Activated T-cell treated with anti-CD3 and anti-CD28 coated beads for 4 hours (primary cell): ENCODE data around the gene ATF7IP2.
A peak's percentile ranks its signal among the peaks of the same experiment; 100 is the strongest.
"Not testable (repeated sequence)": the region's sequence is repeated elsewhere in the genome, so short reads cannot be mapped to it uniquely, and the experiment has no call there.

Source experiments
- DNase-seq: peaks from one replicate; pipeline ENCODE4 v3.0.0-alpha.2; 2020

The ATF7IP2 gene, protein sequence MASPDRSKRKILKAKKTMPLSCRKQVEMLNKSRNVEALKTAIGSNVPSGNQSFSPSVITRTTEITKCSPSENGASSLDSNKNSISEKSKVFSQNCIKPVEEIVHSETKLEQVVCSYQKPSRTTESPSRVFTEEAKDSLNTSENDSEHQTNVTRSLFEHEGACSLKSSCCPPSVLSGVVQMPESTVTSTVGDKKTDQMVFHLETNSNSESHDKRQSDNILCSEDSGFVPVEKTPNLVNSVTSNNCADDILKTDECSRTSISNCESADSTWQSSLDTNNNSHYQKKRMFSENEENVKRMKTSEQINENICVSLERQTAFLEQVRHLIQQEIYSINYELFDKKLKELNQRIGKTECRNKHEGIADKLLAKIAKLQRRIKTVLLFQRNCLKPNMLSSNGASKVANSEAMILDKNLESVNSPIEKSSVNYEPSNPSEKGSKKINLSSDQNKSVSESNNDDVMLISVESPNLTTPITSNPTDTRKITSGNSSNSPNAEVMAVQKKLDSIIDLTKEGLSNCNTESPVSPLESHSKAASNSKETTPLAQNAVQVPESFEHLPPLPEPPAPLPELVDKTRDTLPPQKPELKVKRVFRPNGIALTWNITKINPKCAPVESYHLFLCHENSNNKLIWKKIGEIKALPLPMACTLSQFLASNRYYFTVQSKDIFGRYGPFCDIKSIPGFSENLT

DNA sequence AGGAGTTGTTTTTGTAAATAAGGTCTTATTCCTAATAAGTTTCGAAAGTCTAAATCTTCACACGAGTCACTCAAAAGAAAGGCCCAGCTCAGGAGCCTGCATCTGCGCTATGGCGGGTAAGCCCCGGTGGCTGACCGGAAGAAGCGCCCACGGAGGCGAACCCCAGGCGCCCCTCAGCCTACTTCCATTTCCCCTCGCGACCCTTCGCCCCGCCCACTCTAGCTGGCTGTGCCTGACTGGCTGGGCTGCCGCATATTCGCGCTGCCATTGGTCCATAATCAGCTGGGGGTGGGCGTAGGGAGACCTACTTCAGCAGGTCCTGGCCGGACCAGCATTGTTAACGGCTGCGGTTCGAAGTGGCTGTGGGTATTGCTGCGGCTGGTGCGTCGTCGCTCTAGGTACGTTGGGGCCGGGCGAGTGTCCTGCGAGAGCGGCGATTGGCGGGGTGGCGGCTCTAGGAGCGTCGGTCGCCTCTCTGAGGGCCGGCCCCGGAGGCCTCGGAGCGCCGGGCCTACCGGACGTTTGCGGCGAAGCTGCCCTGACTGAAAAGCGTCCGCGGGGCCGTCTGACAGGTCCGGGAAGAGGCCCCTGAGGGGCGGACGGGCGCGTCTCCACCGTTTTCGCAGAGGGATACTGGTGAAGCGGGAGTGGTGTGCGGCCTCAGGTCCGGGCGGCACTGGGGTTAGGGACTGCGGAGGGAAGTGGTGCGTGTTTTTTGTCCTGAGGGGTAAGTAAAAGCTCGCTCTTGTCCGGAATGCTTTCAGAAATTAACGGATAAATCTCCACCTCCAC is at the start of gene ATF7IP2:
ATF7IP2 (plus strand) TSS at position 337 of the 792 bp plus-strand sequence. CDS start 44,560 bp downstream, outside the sequence.
- peak; percentile 85 for DNase-seq

DNA sequence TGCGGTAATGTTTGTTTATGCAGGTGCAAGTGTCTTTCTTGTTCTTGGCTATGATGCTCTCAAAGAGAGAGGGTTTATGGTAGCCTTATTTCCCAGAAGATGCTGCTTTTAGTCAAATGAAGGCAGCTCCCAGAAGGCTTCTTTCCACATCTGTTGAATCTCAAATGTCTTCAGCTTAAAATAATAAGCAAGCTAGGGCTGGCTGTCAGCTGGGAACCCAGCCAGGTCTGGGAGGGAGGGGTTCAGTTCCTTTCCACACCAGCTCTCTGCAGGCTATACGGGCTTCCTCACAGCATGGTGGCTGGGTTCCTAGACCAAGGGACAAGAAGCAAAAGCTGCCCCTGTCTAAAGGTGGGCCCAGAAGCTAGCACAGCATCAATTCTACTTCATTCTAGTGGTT is 47.4 kb upstream of the ATF7IP2 start:
- no peak for DNase-seq

DNA sequence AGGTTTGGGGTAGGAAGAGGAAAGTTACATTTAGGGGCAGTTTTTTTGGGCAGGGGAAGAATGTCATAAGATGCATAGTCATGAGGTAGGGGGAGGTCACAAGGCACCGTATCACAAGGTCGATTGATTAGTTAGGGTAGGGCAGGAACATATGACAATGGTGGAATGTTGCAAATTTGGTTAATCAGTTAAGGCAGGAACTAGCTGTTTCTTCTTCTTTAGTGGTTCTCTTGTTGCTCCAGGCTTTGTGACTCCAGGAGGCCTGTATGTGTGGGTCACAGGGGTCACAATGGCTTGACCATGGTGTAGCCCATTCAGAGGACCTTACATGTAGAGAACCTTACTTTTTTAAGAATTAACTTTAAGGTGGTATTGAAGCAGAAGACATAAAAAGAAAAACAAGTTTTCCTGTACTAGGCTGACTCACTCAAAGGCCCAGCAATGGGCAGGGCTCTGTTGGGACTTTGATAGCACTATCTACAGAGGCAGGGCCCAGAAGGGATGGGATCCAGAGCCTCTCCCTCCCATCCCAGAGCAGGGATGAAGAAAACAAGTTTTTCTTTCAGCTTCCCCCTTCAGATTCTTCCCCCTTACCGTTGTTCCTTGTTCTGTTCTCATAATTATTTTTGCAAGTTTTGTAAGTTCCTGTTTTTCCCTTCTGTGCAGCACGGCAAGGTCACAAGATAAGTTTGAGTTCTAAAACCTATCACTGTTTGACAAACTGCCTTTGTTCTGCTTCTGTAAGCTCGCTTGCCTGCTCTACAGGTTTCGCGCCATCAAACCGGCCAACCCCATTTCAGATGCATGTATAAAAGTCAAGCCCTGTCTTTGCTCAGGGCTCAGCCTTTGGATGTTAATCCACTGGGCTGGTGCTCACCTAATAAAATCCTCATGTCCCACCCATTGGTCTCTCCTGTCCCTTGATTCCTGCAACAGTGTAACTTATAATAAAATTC is 45.8 kb upstream of the ATF7IP2 start:
- no peak for DNase-seq

DNA sequence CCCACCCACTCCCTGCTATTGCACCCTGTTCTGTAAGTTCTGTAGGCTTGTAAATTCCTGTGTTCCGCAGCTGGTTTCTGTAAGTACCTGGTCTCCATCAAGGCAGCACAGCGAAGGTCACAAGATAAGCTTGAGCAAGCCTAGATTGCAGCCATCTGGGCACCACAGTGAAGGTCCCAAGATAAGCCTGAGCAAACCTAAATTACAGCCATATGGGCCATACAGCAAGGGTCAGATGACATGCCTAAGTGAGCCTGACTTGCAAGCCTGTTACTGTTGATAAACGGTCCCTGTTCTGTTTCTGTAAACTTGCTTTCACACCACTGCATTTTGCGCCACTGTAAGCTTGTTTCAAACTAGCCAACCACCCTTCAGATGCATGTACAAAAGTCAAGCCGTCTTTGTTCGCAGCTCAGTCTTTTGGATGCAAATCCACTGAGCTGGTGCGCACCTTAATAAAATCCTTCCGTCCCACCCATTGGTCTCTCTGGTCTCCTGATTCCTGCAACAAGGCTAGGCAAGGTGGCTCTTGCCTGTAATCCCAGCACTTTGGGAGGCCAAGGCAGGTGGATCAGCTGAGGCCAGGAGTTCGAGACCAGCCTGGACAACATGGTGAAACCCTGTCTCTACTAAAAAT is 42.6 kb upstream of the ATF7IP2 start:
- DNase-seq, result no peak

DNA sequence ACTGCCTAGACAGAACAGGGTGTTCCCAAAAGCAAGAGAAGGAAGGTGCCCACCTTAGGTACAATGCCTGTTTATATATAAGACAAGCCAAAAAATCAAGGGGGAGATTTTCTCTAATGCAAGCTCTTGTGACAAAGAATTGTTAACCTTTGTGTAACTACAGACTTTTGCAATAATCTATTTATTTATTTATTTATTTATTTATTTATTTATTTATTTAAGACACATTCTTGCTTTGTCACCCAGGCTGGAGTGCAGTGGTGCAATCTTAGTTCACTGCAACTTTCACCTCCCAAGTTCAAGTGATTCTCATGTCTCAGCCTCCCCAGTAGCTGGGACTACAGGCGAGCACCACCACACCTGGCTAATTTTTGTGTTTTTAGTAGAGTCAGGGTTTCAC is 41.2 kb upstream of the ATF7IP2 start:
- not testable (repeated sequence) for DNase-seq

DNA sequence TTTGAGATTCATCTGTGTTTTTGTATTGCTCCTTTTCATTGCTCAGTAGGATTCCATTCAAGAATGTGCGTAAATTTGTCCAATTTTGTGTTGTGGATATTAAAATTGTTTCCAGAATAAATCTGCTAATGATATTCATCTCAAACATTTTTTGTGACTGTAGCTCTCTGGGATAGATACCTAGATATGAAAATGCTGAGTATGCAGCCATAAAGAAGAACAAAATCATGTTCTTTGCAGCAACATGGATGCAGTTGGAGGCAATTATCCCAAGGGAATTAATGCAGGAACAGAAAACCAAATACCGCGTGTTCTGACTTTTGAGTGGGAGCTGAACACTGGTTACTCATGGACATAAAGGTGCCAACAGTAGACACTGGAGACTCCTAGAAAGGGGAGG is 40.2 kb upstream of the ATF7IP2 start:
- DNase-seq, result no peak

DNA sequence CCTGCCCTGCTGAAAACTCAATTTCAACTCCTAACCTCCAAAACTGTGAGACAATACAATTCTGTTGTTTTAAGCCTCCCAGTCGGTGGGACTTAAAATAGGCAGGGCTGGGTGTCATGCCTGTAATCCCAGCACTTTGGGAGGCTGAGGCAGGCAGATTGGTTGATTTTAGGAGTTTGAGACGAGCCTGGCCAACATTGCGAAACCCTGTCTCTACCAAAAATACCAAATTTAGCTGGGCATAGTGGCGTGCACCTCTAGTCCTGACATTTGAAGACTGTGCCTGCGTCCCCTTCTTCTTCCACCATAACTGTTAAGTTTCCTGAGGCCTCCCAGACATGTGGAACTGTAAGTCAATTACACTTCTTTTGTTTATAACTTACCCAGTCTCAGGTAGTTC is 36.0 kb upstream of the ATF7IP2 start:
- no peak for DNase-seq

DNA sequence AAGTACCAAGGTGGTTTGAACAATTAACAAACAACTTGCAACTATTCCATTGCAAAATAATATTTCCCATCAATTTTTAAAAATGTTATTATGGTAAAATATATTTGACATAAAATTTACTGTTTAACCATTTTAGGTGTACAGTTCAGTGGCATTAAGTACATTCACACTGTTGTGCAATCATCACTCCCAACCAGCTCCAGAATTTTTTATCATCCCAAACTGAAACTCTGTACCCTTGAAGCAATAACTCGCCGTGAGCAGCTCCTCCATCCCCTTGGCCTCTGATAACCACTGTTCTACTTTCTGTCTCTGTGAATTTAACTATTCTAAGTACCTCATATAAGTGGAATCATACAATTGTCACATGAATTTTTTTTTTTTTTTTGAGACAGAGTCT is 33.6 kb upstream of the ATF7IP2 start:
- no peak for DNase-seq

DNA sequence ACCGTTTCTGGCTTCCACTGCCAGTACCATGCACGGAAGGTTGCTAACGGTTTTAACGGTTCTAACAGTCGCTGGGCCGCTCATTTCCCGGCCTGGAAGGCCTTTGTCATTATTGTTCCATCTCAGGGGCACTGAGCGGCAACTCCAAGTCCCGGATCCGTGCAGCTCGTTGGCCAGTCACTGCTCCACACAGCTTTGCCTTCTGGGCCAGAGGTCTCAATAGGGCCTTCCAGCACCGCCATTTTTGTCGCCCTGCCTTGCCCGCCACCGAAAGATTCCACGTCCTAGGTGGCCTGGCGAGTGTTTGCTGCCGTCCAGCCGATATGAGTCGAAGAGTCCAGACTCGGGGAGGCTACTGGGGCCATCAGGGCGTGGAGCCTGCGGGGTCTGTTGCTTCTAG is 30.3 kb upstream of the ATF7IP2 start:
- DNase-seq, result no peak

DNA sequence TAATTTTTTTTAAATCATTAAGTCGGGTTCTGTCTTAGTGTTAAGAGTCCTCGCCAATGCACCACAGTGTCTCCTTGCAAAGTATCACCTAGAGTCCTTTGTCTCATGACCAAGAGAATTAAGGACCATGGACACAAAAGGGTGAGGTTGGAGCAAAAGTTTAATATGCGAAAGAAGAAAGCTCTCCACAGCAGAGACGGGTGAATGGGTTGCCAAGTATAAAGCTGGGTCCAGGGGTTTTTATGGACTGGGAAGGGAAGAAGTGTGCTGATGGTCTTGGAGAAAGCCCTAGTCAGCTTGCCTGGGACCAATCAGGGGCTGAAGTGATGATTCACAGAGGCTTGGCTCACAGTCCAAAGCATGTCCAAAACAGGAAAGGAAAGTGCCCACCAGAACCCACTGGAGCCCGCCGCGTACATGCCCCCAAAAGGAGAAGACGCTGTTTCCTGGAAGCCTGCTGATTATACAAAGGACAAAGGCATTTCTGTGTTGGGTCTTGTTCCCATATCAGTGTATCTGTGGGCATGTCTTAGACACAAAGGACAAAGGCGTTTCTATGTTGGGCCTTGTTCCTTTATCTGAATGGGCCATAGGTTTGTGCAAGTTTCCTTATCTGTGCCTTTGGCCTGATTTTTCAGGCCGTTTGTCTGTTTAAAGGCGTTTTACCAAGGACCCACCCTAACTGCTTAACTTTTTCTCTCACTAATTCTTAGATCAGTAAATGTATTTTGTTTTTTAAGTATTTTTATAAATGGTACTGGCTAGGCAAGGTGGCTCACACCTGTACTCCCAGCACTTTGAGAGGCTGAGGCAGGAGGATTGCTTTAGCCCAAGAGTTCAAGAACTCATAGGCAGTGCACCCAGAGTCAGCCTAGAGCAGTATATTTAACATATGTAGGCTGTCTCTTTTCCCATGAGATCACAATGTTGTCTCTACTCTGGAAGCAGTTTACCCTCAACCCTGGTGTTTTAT is 28.7 kb upstream of the ATF7IP2 start:
- no peak for DNase-seq

DNA sequence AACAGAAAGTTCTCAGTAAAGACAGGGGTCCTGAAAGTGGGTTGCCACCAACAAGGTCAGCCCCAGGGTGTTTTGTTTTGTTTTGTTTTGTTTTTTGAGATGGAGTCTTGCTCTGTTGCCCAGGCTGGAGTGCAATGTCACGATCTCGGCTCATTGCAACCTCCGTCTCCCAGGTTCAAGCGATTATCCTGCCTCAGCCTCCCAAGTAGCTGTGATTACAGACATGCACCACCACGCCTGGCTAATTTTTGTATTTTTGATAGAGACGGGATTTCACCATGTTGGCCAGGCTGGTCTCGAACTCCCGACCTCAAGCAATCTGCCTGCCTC is 24.1 kb upstream of the ATF7IP2 start:
- not testable (repeated sequence) for DNase-seq

DNA sequence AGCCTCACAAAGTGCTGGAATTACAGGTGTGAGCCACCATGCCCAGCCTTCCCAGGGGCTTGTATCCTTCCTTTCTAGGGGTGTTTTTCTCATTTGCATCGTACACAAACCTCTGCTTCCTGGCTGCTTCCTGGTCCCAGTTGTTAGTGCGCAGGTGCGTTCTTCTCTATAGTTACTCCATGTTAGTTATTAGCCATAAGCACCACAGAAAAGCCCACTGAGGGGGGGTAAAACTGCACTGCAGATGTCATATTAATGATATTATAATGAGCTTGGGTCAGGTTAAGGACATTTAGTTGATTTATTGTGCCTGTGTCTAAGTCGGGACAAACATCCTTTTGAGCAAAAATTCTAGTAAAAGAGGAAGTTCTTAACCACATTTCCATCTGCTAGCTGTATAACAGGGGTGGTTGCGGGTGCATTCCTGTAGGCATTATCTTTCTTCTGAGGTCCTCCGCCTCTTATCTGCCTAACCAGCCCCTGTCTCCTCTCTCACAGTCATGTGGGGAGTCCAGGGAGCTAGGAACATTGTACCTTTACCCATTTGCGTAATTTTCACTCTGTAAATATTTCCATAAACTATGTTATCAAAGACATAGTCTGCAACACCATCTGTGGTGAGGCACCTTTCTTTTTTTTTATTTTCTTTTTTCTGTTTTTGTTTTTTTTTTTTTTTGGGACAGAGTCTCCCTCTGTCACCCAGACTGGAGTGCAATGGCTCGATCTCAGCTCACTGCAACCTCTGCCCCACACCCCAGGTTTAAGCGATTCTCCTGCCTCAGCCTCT is 23.6 kb upstream of the ATF7IP2 start:
- DNase-seq, result no peak

DNA sequence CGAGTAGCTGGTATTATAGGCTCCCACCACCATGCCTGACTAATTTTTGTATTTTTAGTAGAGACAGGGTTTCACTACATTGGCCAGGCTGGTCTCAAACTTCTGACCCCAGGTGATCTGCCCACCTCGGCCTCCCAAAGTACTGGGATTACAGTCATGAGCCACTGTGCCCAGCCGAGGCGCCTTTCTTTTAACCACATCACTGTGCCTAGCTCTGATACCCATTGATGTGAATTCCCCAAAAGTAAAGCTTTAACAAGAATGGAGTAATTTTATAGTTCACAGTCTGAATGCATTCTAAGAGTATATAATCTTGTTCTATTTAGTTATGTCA is 23.0 kb upstream of the ATF7IP2 start:
- not testable (repeated sequence) for DNase-seq

DNA sequence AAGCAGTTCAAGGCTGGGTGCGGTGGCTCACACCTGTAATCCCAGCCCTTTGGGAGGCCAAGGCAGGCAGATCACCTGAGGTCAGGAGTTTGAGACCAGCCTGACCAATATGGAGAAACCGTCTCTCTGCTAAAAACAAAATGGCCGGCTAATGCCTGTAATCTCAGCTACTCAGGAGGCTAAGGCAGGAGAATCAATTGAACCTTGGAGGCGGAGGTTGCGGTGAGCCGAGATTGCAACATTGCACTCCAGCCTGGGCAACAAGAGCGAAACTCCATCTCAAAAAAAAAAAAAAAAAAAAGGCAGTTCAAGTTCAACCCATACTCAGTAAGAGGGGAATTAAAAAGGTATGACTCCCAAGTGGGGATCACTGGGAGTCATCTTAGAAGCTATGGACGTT is 19.2 kb upstream of the ATF7IP2 start:
- DNase-seq, result not testable (repeated sequence)

DNA sequence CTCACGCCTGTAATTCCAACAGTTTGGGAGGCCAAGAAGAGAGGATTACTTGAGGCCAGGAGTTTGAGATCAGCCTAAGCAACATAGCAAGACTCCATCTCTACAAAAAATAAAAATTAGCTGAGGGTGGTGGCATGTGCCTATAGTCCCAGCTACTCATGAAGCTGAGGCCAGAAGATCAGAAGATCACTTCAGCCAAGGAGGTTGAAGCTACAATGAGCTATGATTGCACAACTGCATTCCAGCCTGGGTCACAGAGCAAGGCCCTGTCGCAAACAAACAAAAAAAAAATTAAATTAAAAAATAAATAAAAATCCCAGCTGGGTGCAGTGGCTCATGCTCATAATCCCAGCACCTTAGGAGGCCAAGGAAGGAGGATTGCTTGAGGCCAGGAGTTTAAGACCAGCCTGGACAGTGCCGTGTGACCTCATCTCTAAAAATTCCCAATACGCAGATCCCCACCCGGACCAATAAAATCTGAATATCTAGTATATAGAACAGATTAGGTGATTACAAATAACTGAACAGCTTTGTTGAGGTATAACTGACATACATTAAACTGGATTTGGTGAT is 18.2 kb upstream of the ATF7IP2 start:
- no peak for DNase-seq

DNA sequence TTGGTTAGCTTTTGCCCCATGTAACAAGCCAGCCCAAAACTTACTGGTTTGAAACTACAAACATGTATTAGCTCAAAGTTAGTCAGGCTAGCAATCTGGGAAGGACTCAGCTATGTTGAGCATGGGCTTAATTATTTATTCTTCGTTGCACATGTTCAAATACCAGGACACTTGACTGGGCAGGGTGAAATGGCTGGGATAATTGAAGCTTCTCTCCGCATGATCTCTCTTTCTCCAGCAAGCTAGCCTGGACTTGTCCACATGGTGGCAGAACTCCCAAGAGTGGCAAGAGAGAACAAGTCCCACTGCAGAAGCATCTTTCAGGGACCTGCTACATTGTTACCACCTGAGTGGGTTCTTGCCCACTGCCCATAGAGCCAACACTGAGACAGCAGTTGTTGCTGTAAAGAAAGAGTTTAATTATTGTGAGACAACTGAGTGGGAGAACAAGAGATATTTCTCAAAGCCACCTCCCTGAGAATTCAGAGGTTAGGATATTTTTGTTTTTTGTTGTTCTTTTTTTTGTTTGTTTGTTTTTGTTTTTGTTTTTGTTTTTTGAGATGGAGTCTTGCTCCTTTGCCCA is 16.8 kb upstream of the ATF7IP2 start:
- no peak for DNase-seq

DNA sequence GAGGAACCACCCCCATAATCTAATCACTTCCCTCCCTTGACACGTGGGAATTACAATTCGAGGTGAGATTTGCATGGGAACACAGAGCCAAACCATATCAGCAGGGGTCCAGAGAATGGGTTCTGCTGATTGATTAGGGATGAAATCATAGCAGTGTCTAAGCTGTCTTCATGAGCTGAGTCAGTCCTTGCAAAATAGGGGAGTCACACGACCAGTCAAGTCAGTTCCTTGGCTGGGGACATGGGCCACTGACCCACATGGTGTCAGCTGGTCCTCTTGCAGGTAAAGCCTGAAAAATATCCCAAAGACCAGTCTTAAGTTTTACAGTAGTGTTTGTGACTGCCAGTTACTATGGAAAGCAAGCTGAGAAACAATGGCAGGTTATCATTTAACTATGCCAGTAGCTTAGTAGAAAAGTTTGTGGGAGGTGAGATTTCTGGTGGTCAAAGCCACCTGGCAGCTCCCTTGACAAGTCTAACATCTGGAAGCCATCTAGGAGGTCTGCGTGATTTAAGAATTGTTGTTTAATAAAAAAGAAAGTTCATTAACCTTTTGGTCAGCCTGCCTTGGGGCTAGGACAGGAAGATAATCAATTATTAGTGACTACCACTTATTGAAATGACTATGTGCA is 15.7 kb upstream of the ATF7IP2 start:
- no peak for DNase-seq

DNA sequence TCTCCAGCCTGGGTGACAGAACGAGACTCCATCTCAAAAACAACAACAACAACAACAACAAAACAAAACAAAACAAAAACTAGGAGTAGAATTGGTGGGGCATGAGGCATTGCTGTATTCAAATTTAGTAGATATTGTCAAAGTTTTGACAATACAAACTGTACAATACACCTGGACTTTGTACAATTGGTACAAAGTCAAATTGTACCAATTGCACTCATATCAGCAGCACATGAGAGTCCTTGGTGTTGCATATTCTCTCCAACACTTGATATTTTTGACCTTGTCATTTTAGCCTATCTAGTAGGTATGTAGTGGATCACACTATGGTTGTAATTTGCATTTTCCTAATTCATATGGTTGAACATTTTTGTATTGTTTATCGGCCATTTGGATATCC is 14.3 kb upstream of the ATF7IP2 start:
- DNase-seq, result no peak

DNA sequence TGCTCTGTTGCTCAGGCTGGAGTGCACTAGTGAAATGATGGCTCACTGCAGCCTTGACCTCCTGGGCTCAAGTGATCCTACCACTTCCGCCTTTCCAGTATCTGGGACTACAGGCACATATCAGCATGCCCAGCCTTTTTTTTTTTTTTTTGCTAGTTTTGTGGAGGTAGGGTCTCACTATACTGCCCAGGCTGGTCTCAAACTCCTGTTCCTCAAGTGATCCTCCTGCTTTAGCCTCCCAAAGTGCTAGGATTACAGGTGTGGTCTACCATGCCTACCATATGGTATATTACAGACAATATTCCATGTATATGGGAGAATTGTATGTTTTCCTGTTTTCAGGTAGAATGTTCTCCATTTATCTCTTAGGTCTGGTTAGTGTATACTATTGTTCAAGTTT is 12.3 kb upstream of the ATF7IP2 start:
- no peak for DNase-seq
